ENCODE measurements around the gene PLCB2.

PLCB2 gene

GRCh38 chr15:40250771-40251483 lies 56.8 kb downstream of the PLCB2 start:
- DNase-seq, result no peak
- no peak for TF ChIP-seq GATA1 (IDR thresholded peaks at IDR 0.05; ENCODE audit: low read depth, low read length)
- no peak for TF ChIP-seq POLR2A (IDR thresholded peaks at IDR 0.05; ENCODE audit: low read length)

- TF ChIP-seq GATA1 (IDR thresholded peaks at IDR 0.05; ENCODE audit: low read depth, low read length), result no peak
- no peak for DNase-seq
These were observed 57.5 kb downstream of the PLCB2 start for GRCh38 chr15:40250304-40250656.

DNA sequence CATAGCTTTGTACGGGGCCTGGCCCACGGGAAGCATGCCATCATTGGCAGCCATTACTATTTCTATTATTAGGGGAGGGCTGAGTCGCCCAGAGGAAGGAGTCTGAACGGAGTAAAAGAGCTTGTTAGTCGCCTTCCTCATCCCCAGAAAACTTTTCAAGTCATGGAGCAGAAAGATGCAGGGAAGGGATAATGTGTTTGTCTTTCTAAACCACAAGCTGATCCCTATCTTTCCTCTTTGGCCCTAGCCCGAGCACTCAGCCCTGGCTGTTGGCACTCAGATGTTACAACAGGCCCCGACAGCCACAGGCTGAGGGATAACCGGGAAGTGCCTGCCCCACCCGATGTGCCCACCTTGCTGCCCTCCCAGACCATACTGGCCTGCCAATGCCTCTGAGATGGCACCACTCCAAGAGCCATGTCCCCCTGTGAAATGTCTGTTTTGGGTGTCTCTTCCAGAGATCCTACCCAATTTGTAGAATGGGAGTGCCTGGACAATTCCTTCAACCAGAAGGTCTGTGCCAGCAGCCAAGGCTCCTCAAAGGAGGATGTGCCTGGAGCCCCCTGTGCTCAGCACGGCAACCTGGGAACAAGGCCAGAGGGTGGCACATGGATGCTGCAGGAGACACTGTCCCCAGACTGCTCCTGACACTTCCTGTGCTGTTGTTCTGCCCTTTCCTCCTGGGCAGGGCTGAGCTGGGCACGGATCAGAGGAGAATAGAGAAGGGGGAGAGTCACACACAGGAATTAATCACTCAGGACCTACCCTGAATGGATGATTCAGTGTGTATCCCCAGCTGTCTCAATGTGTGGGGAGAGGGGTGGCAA lies 58.0 kb downstream of the PLCB2 start:
- DNase-seq, result peak in 1 of 2 experiments; percentile 17
- TF ChIP-seq POLR2A (IDR thresholded peaks at IDR 0.05; ENCODE audit: low read length) (no peak), GATA1 (IDR thresholded peaks at IDR 0.05; ENCODE audit: low read depth, low read length) (no peak)

GRCh38 chr15:40248006-40248783 lies 59.5 kb downstream of the PLCB2 start:
- DNase-seq, result no peak

DNA sequence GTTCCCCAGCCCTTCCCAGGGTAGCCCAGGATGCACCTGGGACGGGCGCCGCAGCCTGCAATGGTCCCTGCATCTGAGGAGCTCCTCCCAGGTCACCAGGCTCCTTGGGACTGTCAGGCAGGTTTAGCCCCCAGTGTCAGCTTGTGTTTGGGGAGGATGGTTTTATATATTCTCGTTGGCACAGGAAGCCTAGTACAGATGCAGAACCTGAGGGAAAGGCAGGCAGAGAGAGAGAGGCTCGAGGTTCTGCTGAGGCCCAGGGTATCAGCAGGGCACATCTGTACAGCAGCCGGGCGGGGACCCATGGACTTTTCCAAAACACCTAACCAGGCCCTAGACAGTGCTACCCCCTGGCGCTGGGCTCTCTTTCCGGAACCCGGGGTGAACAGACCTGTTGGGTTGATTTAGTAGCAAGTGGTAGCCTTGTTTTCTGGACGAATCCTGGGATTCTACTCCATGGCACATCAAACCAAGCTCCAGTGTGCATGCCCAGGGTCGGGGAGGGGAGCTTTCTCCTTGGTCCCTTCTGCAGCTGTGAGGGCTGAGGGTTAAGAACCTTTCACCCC lies 60.2 kb downstream of the PLCB2 start:
- no peak for TF ChIP-seq POLR2A (IDR thresholded peaks at IDR 0.05; ENCODE audit: low read length)
- TF ChIP-seq GATA1 (IDR thresholded peaks at IDR 0.05; ENCODE audit: low read depth, low read length), result no peak
- DNase-seq, result peak; percentile 55 to 71

More at GRCh38 chr15:40248006-40248783, 59.5 kb downstream of the PLCB2 start:
- TF ChIP-seq GATA1 (IDR thresholded peaks at IDR 0.05; ENCODE audit: low read depth, low read length) (no peak), POLR2A (IDR thresholded peaks at IDR 0.05; ENCODE audit: low read length) (no peak)

DNA sequence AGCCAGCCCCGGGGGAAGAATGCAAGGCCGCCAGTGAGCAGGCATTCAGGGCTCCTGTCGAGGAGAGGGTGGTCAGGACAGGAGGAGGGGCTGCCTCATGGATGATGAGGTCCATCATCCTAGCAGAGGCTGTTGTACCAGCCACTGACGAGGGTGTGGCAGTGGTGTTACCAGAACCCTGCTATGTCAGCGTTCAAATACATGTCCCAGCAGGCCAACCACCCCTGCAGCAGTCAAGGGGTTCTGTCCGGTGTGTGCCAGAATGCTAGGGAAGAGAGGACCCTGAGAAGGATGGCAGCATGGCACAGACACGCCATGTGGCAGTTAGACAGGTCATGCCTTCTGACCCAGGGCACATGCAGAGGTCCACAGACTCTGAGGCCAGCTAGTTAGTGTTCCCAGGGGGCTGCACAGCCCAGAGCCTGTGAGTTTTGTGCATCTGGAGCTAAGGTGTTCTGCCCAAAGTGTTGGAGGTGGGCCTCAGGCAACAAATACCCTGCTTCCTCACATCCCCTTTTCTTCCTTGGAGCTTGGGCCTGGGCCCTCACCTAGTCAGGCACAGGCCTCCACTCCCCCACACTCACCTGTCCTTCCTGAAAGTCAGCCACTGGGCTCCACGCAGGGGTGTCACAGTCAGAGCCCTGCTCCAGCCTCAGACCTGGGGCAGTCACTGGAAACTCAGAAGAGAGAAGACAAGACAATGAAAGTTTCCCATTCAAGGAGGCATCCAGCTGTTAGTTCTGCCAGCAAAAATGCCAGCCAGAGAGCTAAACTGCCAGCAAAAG lies 61.0 kb downstream of the PLCB2 start:
- DNase-seq, result no peak
- TF ChIP-seq POLR2A (IDR thresholded peaks at IDR 0.05; ENCODE audit: low read length) (no peak), GATA1 (IDR thresholded peaks at IDR 0.05; ENCODE audit: low read depth, low read length) (no peak)

DNA sequence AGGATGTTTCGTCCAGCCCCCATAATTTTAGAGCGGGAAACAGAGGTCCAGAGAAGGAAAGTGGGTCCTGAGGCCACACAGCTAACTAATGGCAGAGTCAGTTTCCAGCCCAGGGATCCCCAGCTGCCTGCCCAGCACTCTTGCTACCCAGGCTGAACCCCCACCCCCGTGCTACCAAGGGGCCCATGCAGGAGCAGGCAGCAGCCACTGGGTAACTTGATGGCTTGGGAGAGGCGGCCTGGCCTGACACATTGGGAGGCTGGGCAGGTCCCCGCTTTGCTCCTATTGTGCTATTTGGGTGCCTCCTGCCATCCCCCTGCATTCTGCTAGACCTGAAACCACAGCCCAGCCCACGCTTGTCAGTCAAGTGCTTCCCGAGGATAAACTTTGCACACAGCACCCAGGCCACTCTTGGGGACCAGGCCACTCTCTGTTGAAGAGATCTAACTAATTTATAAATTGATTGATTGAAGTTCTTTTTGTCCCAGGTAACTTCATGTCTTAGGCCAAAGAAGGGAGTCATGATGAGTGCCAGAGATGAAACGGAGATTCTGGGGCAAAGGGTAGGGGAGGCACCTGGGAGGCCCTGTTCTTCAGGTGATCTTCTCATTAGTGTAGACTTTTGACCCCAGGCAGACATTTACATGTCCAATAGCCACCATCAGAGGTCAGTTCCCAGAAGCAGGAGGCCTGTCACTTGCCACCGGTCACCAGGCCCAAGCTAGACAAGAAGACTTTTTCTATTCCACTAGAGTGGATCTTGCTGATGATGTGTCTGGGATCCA lies 61.9 kb downstream of the PLCB2 start:
- no peak for TF ChIP-seq POLR2A (IDR thresholded peaks at IDR 0.05; ENCODE audit: low read length)
- TF ChIP-seq GATA1 (IDR thresholded peaks at IDR 0.05; ENCODE audit: low read depth, low read length), result no peak

DNA sequence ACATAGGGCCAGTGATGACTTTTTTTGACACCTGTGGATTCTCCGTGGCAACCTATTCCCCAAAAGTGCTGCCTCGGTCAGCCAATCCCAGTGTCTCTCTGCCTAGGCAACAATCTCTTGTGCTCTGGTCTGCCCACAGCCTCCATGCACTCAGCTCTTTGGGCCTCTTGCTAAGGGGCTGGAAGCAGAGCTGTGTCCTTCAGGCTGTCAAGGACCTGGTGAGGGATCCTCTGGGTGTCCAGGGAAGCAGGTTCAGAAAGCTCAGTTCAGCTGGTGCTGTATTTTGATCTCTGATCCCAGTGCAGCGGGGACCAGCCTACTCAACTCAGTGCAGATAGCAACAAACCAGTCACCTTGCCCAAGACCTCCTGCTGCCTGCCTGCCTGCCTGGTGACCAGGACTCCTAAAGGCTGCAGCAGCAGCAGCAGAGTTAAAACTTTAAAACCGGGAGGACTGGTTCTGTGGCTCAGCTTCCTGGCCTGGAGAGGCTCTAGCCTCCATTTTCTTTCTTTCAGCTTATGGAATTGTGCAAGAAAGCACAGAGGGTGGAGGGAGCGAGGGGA lies 62.7 kb downstream of the PLCB2 start:
- no peak for DNase-seq
- TF ChIP-seq GATA1 (IDR thresholded peaks at IDR 0.05; ENCODE audit: low read depth, low read length), result no peak
- no peak for TF ChIP-seq POLR2A (IDR thresholded peaks at IDR 0.05; ENCODE audit: low read length)

More for the DNA sequence above, 61.9 kb downstream of the PLCB2 start:
- no peak for DNase-seq

DNA sequence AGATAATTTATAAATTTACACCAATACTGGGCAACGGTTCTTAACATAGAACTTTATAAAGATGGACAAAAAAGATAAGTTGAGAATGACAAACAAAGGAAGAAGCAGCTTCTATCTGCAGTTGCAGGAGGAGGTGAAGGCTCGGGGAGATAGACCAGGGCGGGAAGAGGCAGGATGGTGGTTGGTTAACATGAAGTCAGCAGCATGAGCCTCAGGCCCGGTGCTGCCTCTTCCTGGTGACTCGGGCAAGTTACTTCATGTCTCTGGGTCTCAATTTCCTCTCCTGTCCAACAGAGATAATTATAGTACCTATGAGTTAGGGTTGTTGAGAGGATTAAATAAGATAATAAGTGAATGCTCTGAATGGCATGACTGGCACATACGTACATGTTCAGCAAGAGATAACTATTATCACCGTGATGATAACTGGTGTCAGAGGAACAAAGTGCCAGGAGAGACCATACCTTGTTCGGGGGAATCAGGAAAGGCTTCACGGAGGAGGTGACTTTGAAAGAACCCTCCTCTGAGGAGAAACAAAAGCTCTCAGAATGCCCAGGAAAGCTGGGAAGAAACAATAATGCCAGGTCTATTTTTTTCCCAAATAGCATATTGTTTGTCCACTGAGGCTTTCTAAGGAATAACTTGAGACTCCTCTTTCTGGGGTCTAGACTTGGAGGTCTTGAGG lies 64.5 kb downstream of the PLCB2 start:
- DNase-seq, result peak; percentile 70 to 89
- TF ChIP-seq GATA1 (IDR thresholded peaks at IDR 0.05; ENCODE audit: low read depth, low read length) (no peak), POLR2A (IDR thresholded peaks at IDR 0.05; ENCODE audit: low read length) (no peak)

GRCh38 chr15:40242601-40243000 lies 65.1 kb downstream of the PLCB2 start:
- TF ChIP-seq POLR2A (IDR thresholded peaks at IDR 0.05; ENCODE audit: low read length) (no peak), GATA1 (IDR thresholded peaks at IDR 0.05; ENCODE audit: low read depth, low read length) (no peak)
- DNase-seq, result peak in 1 of 2 experiments; percentile 33

GRCh38 chr15:40242213-40242599 lies 65.5 kb downstream of the PLCB2 start:
- TF ChIP-seq POLR2A (IDR thresholded peaks at IDR 0.05; ENCODE audit: low read length), result no peak
- no peak for TF ChIP-seq GATA1 (IDR thresholded peaks at IDR 0.05; ENCODE audit: low read depth, low read length)
- no peak for DNase-seq

All from erythroblast (primary cell).